Measurements from ENCODE around the gene IL1F10.

IL1F10 gene

DNA sequence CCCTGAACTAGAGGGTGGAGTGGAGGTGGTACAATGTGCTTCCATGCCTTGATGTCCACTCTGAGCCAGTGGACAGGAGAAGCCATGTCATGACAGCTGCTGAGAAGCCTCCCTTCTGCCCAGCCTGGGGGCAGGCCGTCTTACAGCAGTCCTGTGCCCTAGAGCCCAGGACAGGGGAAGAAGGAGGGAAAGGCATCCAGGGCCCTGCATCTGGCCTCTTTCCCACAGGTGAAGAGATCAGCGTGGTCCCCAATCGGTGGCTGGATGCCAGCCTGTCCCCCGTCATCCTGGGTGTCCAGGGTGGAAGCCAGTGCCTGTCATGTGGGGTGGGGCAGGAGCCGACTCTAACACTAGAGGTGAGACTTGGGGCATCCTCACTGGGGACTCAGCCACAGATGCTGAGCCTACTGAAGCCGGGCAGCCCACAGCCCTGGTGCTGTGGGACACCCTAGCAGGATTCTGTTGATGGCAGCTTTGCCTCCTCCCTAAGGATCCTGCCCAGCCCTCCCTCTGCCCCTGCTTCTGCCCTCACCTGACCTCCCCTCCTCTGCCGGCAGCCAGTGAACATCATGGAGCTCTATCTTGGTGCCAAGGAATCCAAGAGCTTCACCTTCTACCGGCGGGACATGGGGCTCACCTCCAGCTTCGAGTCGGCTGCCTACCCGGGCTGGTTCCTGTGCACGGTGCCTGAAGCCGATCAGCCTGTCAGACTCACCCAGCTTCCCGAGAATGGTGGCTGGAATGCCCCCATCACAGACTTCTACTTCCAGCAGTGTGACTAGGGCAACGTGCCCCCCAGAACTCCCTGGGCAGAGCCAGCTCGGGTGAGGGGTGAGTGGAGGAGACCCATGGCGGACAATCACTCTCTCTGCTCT, 5.6 kb upstream of the IL1F10 start:
- DNase-seq (ENCODE audit: low read depth): no peak
- TF ChIP-seq, protein P1, sequence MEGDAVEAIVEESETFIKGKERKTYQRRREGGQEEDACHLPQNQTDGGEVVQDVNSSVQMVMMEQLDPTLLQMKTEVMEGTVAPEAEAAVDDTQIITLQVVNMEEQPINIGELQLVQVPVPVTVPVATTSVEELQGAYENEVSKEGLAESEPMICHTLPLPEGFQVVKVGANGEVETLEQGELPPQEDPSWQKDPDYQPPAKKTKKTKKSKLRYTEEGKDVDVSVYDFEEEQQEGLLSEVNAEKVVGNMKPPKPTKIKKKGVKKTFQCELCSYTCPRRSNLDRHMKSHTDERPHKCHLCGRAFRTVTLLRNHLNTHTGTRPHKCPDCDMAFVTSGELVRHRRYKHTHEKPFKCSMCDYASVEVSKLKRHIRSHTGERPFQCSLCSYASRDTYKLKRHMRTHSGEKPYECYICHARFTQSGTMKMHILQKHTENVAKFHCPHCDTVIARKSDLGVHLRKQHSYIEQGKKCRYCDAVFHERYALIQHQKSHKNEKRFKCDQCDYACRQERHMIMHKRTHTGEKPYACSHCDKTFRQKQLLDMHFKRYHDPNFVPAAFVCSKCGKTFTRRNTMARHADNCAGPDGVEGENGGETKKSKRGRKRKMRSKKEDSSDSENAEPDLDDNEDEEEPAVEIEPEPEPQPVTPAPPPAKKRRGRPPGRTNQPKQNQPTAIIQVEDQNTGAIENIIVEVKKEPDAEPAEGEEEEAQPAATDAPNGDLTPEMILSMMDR (IDR thresholded peaks at IDR 0.05; ENCODE audit: control insufficient read depth, extremely low read depth, insufficient read depth): no peak

DNA sequence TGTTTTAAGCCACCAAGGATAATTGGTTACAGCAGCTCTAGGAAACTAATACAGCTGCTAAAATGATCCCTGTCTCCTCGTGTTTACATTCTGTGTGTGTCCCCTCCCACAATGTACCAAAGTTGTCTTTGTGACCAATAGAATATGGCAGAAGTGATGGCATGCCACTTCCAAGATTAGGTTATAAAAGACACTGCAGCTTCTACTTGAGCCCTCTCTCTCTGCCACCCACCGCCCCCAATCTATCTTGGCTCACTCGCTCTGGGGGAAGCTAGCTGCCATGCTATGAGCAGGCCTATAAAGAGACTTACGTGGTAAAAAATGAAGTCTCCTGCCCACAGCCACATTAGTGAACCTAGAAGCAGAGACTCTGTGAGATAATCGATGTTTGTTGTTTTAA, 3.5 kb upstream of the IL1F10 start:
- TF ChIP-seq, protein P1 (IDR thresholded peaks at IDR 0.05; ENCODE audit: control insufficient read depth, extremely low read depth, insufficient read depth): no peak
- no peak for DNase-seq (ENCODE audit: low read depth)
- H3K4me3 ChIP-seq (ENCODE audit: low read depth, low read length): no peak overlapping the region

More for the DNA sequence above, 5.6 kb upstream of the IL1F10 start:
- no peak overlapping the region for H3K4me3 ChIP-seq (ENCODE audit: low read depth, low read length)

DNA sequence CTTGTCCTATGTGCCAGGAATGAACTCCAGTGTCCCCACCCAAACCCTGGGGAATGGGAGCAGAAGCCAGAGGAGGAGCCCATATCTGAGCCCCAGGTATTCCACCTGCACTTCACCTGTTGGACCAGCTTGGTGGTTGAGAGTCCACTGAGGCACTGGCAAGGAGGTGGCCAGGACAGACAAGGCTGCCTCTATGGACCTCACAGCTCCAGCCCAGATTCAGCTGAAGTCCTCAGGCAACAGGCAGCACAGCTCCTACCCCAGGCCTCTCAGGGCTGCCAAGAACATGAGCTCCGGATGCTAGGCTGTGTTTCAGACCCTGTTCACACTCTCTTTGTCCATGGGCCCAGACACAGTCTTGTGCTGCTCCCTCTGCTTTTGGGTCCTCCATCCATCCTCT, 2.9 kb upstream of the IL1F10 start:
- TF ChIP-seq, protein P1 (IDR thresholded peaks at IDR 0.05; ENCODE audit: control insufficient read depth, extremely low read depth, insufficient read depth): no peak
- DNase-seq (ENCODE audit: low read depth): no peak
- no peak overlapping the region for H3K4me3 ChIP-seq (ENCODE audit: low read depth, low read length)

DNA sequence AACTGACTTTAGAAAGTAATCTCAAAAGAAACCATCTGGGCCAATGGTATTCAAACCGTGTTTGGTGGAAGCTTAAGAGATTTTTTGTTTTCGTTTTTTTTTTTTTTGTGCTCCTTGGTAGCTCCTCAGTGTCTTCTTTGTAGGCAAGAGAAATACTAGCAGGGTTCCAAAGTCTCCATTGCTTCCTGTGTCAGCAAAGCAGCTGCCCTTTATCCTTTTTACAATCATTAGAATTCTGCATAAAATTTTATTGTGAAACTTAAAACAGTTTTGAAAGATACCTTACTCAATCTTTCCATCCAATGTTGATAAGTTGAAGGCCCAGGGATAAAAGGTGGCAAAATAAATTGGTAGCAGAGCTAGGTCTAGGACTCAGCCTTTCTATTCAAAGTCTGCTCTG, 479 bp downstream of the IL1F10 start:
- no peak overlapping the region for H3K4me3 ChIP-seq (ENCODE audit: low read depth, low read length)
- TF ChIP-seq, protein P1 (IDR thresholded peaks at IDR 0.05; ENCODE audit: control insufficient read depth, extremely low read depth, insufficient read depth): no peak
- no peak for DNase-seq (ENCODE audit: low read depth)

DNA sequence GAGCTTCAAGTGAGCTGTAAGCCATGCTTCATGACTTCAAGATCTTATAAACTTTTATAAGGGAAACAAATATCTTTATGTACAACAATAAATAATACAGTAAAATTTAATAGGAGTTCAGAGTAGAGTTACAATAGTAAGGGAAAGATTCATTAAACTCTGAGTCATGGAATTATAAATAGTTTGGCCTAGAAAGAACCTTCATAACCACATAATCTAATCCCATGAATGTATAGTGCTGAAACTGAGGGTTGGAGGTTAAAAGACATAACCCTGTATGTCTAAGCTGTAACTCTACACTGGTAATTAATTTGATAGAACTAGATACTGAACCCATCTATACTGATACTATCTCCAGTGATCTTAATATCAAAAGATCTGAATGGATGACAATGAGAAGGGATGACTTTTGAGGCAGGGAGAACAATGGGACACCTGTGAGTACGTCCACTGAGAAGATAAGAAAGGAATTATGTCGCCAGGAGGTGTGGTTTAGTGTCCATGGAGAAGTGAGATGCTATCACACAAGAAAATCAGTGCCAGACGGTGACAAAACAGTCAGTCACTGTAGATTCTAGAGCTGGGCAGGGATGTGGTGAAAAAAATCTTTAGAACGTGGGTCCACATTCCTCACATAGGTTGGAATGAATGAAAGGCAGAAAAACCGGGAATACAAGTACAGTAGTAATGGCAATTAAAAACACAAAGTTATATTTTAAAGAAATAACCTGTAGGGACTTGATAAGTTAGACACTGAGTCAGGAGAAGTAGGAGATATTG, 1.1 kb downstream of the IL1F10 start:
- no peak overlapping the region for H3K4me3 ChIP-seq (ENCODE audit: low read depth, low read length)
- TF ChIP-seq, protein P1 (IDR thresholded peaks at IDR 0.05; ENCODE audit: control insufficient read depth, extremely low read depth, insufficient read depth): no peak
- DNase-seq (ENCODE audit: low read depth): peak; percentile 88

DNA sequence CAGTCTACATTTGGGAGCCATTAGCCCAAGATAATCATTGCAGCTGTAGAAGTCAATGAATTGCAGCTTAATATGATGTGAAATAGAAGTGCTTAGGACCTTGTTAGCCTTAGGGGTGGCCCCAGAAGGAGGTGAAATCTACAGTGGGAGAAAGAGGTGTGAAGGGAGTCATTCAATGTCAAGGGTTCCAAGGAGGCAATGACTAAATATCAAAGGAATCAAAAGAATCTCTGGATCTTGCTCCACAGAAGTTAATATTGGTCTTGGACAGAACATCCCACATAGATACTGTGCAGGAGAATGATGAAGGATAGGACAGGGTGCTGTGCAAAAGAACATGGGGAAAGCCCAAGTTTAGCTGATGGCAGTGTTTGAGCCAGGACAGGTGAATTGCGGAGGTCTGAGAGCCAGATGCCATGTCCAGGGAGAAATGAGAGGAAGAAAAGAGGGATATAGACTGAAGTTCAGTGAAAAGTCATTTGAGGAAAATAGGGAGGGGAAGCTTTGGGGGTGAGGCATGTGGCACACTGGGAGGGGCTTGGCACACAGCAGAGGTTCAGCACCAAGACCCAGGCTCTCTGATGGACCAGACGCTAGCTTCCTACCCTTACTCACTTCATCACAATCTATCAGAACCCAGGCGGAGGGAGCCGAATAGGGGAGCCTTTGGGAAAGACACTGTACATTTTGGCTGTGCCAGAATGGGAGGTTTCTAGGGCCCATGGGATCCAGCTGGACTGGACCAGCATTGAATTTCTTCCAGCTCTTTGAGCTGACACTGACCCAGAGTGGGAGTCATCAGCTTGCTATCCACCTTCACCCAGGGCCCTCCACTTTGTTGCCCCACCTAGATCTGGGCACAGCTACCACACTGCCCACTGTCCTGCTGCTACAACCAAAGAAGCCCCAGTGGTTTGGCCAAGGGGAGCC, 2.2 kb downstream of the IL1F10 start:
- H3K4me3 ChIP-seq (ENCODE audit: low read depth, low read length): no peak overlapping the region
- no peak for DNase-seq (ENCODE audit: low read depth)
- TF ChIP-seq, protein P1 (IDR thresholded peaks at IDR 0.05; ENCODE audit: control insufficient read depth, extremely low read depth, insufficient read depth): no peak
